HepG2 (cell line): ENCODE measurements around the gene CAMK2A. TPM values are rescaled to one million over a fixed set of nuclear protein-coding genes. Genes with fewer than 3 reads are reported as not detected.
A peak's percentile ranks its signal among the peaks of the same experiment; 100 is the strongest.

Source experiments
- ATAC-seq: fragments of 200-7000 bp; cut with Tn5 transposase; 3 replicates; pipeline ENCODE4 v1.9.1; 2020; ENCODE audit warnings: mild to moderate bottlenecking, moderate library complexity
- BruUV-seq: library from RNA; stranded (reverse); fragments of 400-500 nt; replicated peaks from 2 replicates; lab custom pipeline; 2021; lab: Mats Ljungman, UMichigan
- CTCF ChIA-PET: fragments of 300-600 bp; formaldehyde crosslinking; extraction: SDS; loops from one replicate; lab custom pipeline; 2021; ENCODE audit warnings: low total read pairs, inconsistent platforms, low intra/inter-chr PET ratio; lab: Yijun Ruan, JAX
- POLR2A ChIA-PET: fragments of 350-600 bp; sonication (Branson Sonifier 250); formaldehyde crosslinking; loops from one replicate; lab custom pipeline; 2020; ENCODE audit warnings: antibody characterized with exemption, inconsistent platforms; lab: Yijun Ruan, JAX
- DNase-seq: peaks from one replicate; pipeline ENCODE4 v3.0.0-alpha.2; 2015; ENCODE audit warnings: low spot score
- FAIRE-seq: peaks from 3 replicates; lab custom pipeline; 2011; peaks lifted over from hg19 to GRCh38; lab: Jason Lieb, UNC
- H2AFZ ChIP-seq: one replicate; pipeline ENCODE4 v1.6.1; 2011; ENCODE audit warnings: low read length, inconsistent platforms
- H3K27ac ChIP-seq: fragments of 300-600 bp; 3 replicates; pipeline ENCODE4 v1.8.0; 2011; ENCODE audit warnings: mixed run types, mild to moderate bottlenecking, mixed read lengths, low read length, inconsistent platforms; ENCODE audit not compliant: insufficient read depth; ENCODE audit errors: extremely low read length
- H3K27me3 ChIP-seq, 2 experiments: fragments of 200-600 bp in 1 of 2; 2 replicates in 1 of 2; 3 replicates in 1 of 2; pipeline versions ENCODE4 v1.6.0 to v1.8.0; 2011; ENCODE audit warnings: low read length in 2 of 2, mild to moderate bottlenecking in 2 of 2, moderate library complexity in 2 of 2, inconsistent platforms in 1 of 2; ENCODE audit not compliant: insufficient read depth in 2 of 2, control insufficient read depth in 1 of 2
- H3K36me3 ChIP-seq, 2 experiments: fragments of 200-600 bp in 1 of 2; replicated peaks in 1 of 2; 2 replicates in 1 of 2; 3 replicates in 1 of 2; pipeline versions ENCODE4 v1.5.1 to v1.8.0; 2011; ENCODE audit warnings: low read length in 2 of 2, inconsistent platforms in 1 of 2; ENCODE audit not compliant: insufficient read depth in 2 of 2, control insufficient read depth in 1 of 2
- H3K4me1 ChIP-seq: 2 replicates; pipeline ENCODE4 v1.5.1; 2012; ENCODE audit warnings: low read length, inconsistent platforms; ENCODE audit not compliant: insufficient read depth
- H3K4me2 ChIP-seq: 2 replicates; pipeline ENCODE4 v1.6.0; 2011; ENCODE audit warnings: low read depth, low read length, inconsistent platforms
- H3K4me3 ChIP-seq, 3 experiments: fragments of 200-600 bp in 1 of 3; sonication (generic), shearing (Covaris generic) in 1 of 3; replicated peaks in 1 of 3; 2 replicates each; pipeline ENCODE4 v1.5.1; 2011 to 2016; ENCODE audit warnings: low read length in 3 of 3, inconsistent platforms in 2 of 3, low read depth in 2 of 3, mild to moderate bottlenecking in 2 of 3, control low read depth in 1 of 3, mixed read lengths in 1 of 3; ENCODE audit not compliant: insufficient read depth in 1 of 3
- H3K79me2 ChIP-seq: one replicate; pipeline ENCODE4 v1.6.1; 2011; ENCODE audit warnings: low read length, inconsistent platforms; ENCODE audit not compliant: insufficient read depth
- H3K9ac ChIP-seq: 2 replicates; pipeline ENCODE4 v1.6.0; 2011; ENCODE audit warnings: mild to moderate bottlenecking, low read depth, low read length, inconsistent platforms; ENCODE audit not compliant: insufficient read depth
- H3K9me3 ChIP-seq: 2 replicates; pipeline ENCODE4 v1.5.1; 2012; ENCODE audit warnings: mild to moderate bottlenecking, low read length
- H4K20me1 ChIP-seq: 2 replicates; pipeline ENCODE4 v1.6.0; 2011; ENCODE audit warnings: inconsistent platforms, mild to moderate bottlenecking, low read length, moderate library complexity; ENCODE audit not compliant: insufficient read depth
- AHR ChIP-seq: IDR thresholded peaks from 2 replicates; pipeline ENCODE4 v1.6.1; 2018; ENCODE audit warnings: missing genetic modification reagents, missing compliant biosample characterization
- ARID3A ChIP-seq: IDR thresholded peaks from 2 replicates; pipeline ENCODE4 v1.6.1; 2012; ENCODE audit warnings: low read depth, low read length, improper control_type of control experiment
- ARNTL ChIP-seq: sonication (generic); formaldehyde crosslinking; IDR thresholded peaks from 2 replicates; pipeline ENCODE4 v1.4.0; 2020; ENCODE audit warnings: mild to moderate bottlenecking, missing genetic modification reagents
- HES4 ChIP-seq: sonication (generic); formaldehyde crosslinking; IDR thresholded peaks from 2 replicates; pipeline ENCODE4 v1.9.0; 2021; ENCODE audit warnings: mild to moderate bottlenecking, missing genetic modification reagents, borderline replicate concordance
- MEIS2 ChIP-seq: sonication (generic); formaldehyde crosslinking; IDR thresholded peaks from 2 replicates; pipeline ENCODE4 v1.9.0; 2021; ENCODE audit warnings: mild to moderate bottlenecking, missing genetic modification reagents
- MIXL1 ChIP-seq: IDR thresholded peaks from 2 replicates; pipeline ENCODE4 v1.6.1; 2016
- NFRKB ChIP-seq: fragments of 450-650 bp; IDR thresholded peaks from 2 replicates; pipeline ENCODE4 v1.6.1; 2017
- PRPF4 ChIP-seq: fragments of 200-400 bp; formaldehyde crosslinking; IDR thresholded peaks from 2 replicates; pipeline ENCODE4 v1.6.1; 2016; ENCODE audit warnings: low read length, low read depth; ENCODE audit not compliant: poor library complexity, severe bottlenecking
- REPIN1 ChIP-seq: sonication (generic); formaldehyde crosslinking; IDR thresholded peaks from 2 replicates; pipeline ENCODE4 v1.8.0; 2022; ENCODE audit warnings: missing genetic modification reagents, low read depth, mild to moderate bottlenecking, borderline replicate concordance
- SIX4 ChIP-seq: sonication (generic); formaldehyde crosslinking; IDR thresholded peaks from 2 replicates; pipeline ENCODE4 v1.4.0; 2020; ENCODE audit warnings: missing genetic modification reagents
- SNAPC2 ChIP-seq: sonication (generic); formaldehyde crosslinking; IDR thresholded peaks from 2 replicates; pipeline ENCODE4 v1.8.1; 2022; ENCODE audit warnings: mild to moderate bottlenecking, missing genetic modification reagents
- TCF7 ChIP-seq: sonication (generic); IDR thresholded peaks from 2 replicates; pipeline ENCODE4 v1.6.1; 2016; ENCODE audit warnings: antibody characterized with exemption, low read depth
- ZFP36L2 ChIP-seq: sonication (generic); formaldehyde crosslinking; IDR thresholded peaks from 2 replicates; pipeline ENCODE4 v1.4.0; 2020; ENCODE audit warnings: missing genetic modification reagents
- ZNF362 ChIP-seq: sonication (generic); formaldehyde crosslinking; IDR thresholded peaks from 2 replicates; pipeline ENCODE4 v1.4.0; 2020; ENCODE audit warnings: missing genetic modification reagents, mild to moderate bottlenecking, borderline replicate concordance
- ZNF431 ChIP-seq: sonication (generic); formaldehyde crosslinking; IDR thresholded peaks from 2 replicates; pipeline ENCODE4 v1.9.0; 2022; ENCODE audit warnings: missing genetic modification reagents, low read depth, mild to moderate bottlenecking, borderline replicate concordance
- ZNF558 ChIP-seq: sonication (generic); formaldehyde crosslinking; IDR thresholded peaks from 2 replicates; pipeline ENCODE4 v1.9.0; 2022; ENCODE audit warnings: mild to moderate bottlenecking, missing genetic modification reagents, borderline replicate concordance
- ZNF709 ChIP-seq: sonication (generic); formaldehyde crosslinking; IDR thresholded peaks from 2 replicates; pipeline ENCODE4 v1.5.0; 2020; ENCODE audit warnings: mild to moderate bottlenecking, missing genetic modification reagents
- WGBS: methylation state at CpG from one replicate; pipeline ENCODE4 v1.1.6; 2017; ENCODE audit warnings: low lambda C conversion rate; 5-methylcytosine and 5-hydroxymethylcytosine counted together
- in situ Hi-C: cut with HindIII; loops from 2 replicates; pipeline ENCODE4 v1.10.0; 2017; ENCODE audit warnings: low pct_unique_long_range_greater_than_20kb; ENCODE audit not compliant: extremely low pct_ligation_motif_present
- intact Hi-C: fragments of 100-400 bp; cut with micrococcal nuclease; formaldehyde crosslinking; loops from one replicate; pipeline ENCODE4 v1.10.0; 2022; ENCODE audit not compliant: unreplicated experiment
- polyA plus RNA-seq, 8 experiments: library from polyadenylated mRNA; depleted of rRNA in 3 of 8; stranded (reverse) in 7 of 8; unstranded in 1 of 8; fragments of >200 nt; fragmentation: Illumina TruSeq in 4 of 8; extraction: Trizol in 4 of 8; gene quantifications; 2 replicates each; pipeline versions ENCODE4 v1.2.1 to v1.2.3, GENCODE V29; 2011 to 2016; ENCODE audit warnings: low read depth in 4 of 8, missing spikeins in 1 of 8, mixed read lengths in 1 of 8; ENCODE audit not compliant: insufficient read depth in 1 of 8
- total RNA-seq, 5 experiments: library from RNA; depleted of rRNA; stranded (reverse); fragments of >200 nt; fragmentation: Illumina TruSeq; extraction: Trizol; gene quantifications; 2 replicates each; pipeline ENCODE4 v1.2.3, GENCODE V29; 2016; ENCODE audit warnings: low read depth in 1 of 5
- TF ChIP-seq, protein P1 (sequence below): sonication (generic); formaldehyde crosslinking; IDR thresholded peaks from 2 replicates; pipeline ENCODE4 v1.8.1; 2023; ENCODE audit warnings: mild to moderate bottlenecking, missing genetic modification reagents

Gene CAMK2A
- total and polyA plus RNA-seq, 2 of the 13 experiments (the other 11 are each of a cell fraction or from before 2014, with no cell fraction given), result 0.11 TPM; not detected in 1

DNA sequence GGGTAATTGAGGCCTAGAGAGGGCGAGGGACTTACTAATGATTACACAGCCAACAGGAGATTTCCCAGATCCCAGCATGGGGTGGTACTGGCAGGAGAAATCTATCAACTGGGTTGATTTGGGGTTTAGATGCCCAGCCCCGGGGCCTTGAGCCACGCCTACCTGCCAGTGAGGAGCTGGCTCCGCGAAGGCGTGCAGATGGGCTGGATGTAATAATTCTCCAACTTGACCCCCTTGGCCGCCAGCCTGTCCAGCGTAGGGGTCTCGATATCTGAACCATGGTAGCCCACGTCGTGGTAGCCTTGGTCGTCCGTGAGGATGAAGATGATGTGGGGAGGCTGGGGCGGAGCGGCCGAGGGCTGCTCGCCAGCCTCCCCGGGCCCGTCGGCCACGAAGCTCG lies 12.3 kb upstream of the CAMK2A start:
- POLR2A ChIA-PET, result interaction anchor here (2.1 kb wide), 1 partner anchor 15 kb away, joined by 7 read pairs; no protein-coding TSS in a partner anchor
- H3K9ac ChIP-seq, result 0 out of 2 replicates have a peak overlapping the region, but pooled peaks have one; percentile 68

More for the DNA sequence above, 12.3 kb upstream of the CAMK2A start:
- Histone ChIP-seq H3K27me3 (no peaks in the 10 kb centered on the region), H3K4me3 (peak overlapping the region; percentile 66 to 78 (median 72); a peak in 5 of 6 replicates), H3K36me3 (no peaks in the 10 kb centered on the region; a peak in 1 of 5 replicates), H2AFZ (no peak overlapping the region), H3K27ac (no peak overlapping the region), H3K9me3 (no peaks in the 10 kb centered on the region), H3K4me2 (peak overlapping the region; percentile 81), H3K4me1 (peaks cover 72% of the 10 kb centered on the region), H3K79me2 (peaks cover 13% of the 10 kb centered on the region), H4K20me1 (no peaks in the 10 kb centered on the region)
- BruUV-seq, result no TSS peak
- intact Hi-C loops (loop anchor here (1.0 to 2.0 kb wide), 2 partner anchors 15 to 48 kb away; no protein-coding TSS in a partner anchor), in situ Hi-C loops (no loop called here)
- no peak for TF ChIP-seq NFRKB
- TF ChIP-seq HES4 (CRISPR knock-in tag), result no peak
- no peak for TF ChIP-seq TCF7
- TF ChIP-seq ZNF362 (CRISPR knock-in tag), result no peak
- no peak for TF ChIP-seq MEIS2
- peak; percentile 60 for TF ChIP-seq PRPF4
- TF ChIP-seq MIXL1, result no peak
- TF ChIP-seq SIX4 (CRISPR knock-in tag), result no peak
- no peak for TF ChIP-seq ARNTL (CRISPR knock-in tag)
- no peak for TF ChIP-seq REPIN1 (CRISPR knock-in tag)
- no peak for TF ChIP-seq ZNF558 (CRISPR knock-in tag)
- no peak for TF ChIP-seq ARID3A
- no peak for TF ChIP-seq ZNF709 (CRISPR knock-in tag)
- TF ChIP-seq ZFP36L2 (CRISPR knock-in tag), result no peak
- TF ChIP-seq AHR (CRISPR knock-in tag), result no peak
- no peak for TF ChIP-seq SNAPC2
- TF ChIP-seq, protein P1, sequence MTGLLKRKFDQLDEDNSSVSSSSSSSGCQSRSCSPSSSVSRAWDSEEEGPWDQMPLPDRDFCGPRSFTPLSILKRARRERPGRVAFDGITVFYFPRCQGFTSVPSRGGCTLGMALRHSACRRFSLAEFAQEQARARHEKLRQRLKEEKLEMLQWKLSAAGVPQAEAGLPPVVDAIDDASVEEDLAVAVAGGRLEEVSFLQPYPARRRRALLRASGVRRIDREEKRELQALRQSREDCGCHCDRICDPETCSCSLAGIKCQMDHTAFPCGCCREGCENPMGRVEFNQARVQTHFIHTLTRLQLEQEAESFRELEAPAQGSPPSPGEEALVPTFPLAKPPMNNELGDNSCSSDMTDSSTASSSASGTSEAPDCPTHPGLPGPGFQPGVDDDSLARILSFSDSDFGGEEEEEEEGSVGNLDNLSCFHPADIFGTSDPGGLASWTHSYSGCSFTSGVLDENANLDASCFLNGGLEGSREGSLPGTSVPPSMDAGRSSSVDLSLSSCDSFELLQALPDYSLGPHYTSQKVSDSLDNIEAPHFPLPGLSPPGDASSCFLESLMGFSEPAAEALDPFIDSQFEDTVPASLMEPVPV (CRISPR knock-in tag), result 0 out of 2 replicates have a peak, but pooled peaks have one; percentile 2
- TF ChIP-seq ZNF431 (CRISPR knock-in tag), result no peak
- WGBS, result 58% methylated on average over 2 of the region's 22 CpGs
- CTCF ChIA-PET, result interaction anchor here (1.2 to 2.2 kb wide), 2 partner anchors 15 to 49 kb away, joined by 3 to 13 read pairs; no protein-coding TSS in a partner anchor
- ATAC-seq (no peak), FAIRE-seq (no peak), DNase-seq (no peak)
